ENCODE measurements around the gene PNPLA1.
A peak's percentile ranks its signal among the peaks of the same experiment; 100 is the strongest.
"Not testable (repeated sequence)": the region's sequence is repeated elsewhere in the genome, so short reads cannot be mapped to it uniquely, and the experiment has no call there.

Gene PNPLA1

GRCh38 chr6:36336208-36336710 lies 66.4 kb downstream of the PNPLA1 start:
- H3K9ac ChIP-seq (ENCODE audit: low read length in 2 of 2) = no peak overlapping the region
- no peaks in the 10 kb centered on the region for H3K36me3 ChIP-seq (ENCODE audit: control insufficient read depth in 2 of 2, insufficient read depth in 2 of 2, low read length in 2 of 2)
- no peak overlapping the region for H3K4me3 ChIP-seq (ENCODE audit: low read length in 2 of 2)
- no peak overlapping the region for H3K27ac ChIP-seq (ENCODE audit: low read length)
- peaks cover 6% of the 10 kb centered on the region for H3K4me1 ChIP-seq (ENCODE audit: control insufficient read depth, insufficient read depth, low read length)
- H3K27me3 ChIP-seq (ENCODE audit: control insufficient read depth in 1 of 2, insufficient read depth in 2 of 2, low read length in 2 of 2) = peaks cover 7 to 19% of the 10 kb centered on the region in 2 donors
- no peaks in the 10 kb centered on the region for H3K9me3 ChIP-seq (ENCODE audit: control insufficient read depth in 2 of 2, low read length in 2 of 2)

GRCh38 chr6:36336779-36337241 lies 67.0 kb downstream of the PNPLA1 start, which contains the start of gene BNIP5:
Gene BNIP5, minus strand, starts transcription at chr6:36336888. Its CDS starts 6,198 bp downstream, at chr6:36330690.
- Histone ChIP-seq H3K27me3 (ENCODE audit: control insufficient read depth in 1 of 2, insufficient read depth in 2 of 2, low read length in 2 of 2) (peaks cover 7 to 20% of the 10 kb centered on the region in 2 donors), H3K9me3 (ENCODE audit: control insufficient read depth in 2 of 2, low read length in 2 of 2) (no peaks in the 10 kb centered on the region), H3K4me1 (ENCODE audit: control insufficient read depth, insufficient read depth, low read length) (peaks cover 6% of the 10 kb centered on the region), H3K4me3 (ENCODE audit: low read length in 2 of 2) (no peak within 1 kb of the TSS), H3K36me3 (ENCODE audit: control insufficient read depth in 2 of 2, insufficient read depth in 2 of 2, low read length in 2 of 2) (no peaks in the 10 kb centered on the region), H3K27ac (ENCODE audit: low read length) (no peak within 1 kb of the TSS), H3K9ac (ENCODE audit: low read length in 2 of 2) (no peak within 1 kb of the TSS)

- Histone ChIP-seq H3K27me3 (ENCODE audit: control insufficient read depth in 1 of 2, insufficient read depth in 2 of 2, low read length in 2 of 2) (peaks cover 7 to 18% of the 10 kb centered on the region in 2 donors), H3K4me1 (ENCODE audit: control insufficient read depth, insufficient read depth, low read length) (peaks cover 6% of the 10 kb centered on the region), H3K4me3 (ENCODE audit: low read length in 2 of 2) (no peak overlapping the region), H3K9ac (ENCODE audit: low read length in 2 of 2) (no peak overlapping the region), H3K27ac (ENCODE audit: low read length) (no peak overlapping the region), H3K36me3 (ENCODE audit: control insufficient read depth in 2 of 2, insufficient read depth in 2 of 2, low read length in 2 of 2) (no peaks in the 10 kb centered on the region), H3K9me3 (ENCODE audit: control insufficient read depth in 2 of 2, low read length in 2 of 2) (no peaks in the 10 kb centered on the region)
These were observed 68.0 kb downstream of the PNPLA1 start for GRCh38 chr6:36337814-36338213.

GRCh38 chr6:36338223-36338622 lies 68.4 kb downstream of the PNPLA1 start:
- not testable (repeated sequence) for H3K4me1 ChIP-seq (ENCODE audit: control insufficient read depth, insufficient read depth, low read length)
- peaks cover 7 to 18% of the 10 kb centered on the region in 2 donors for H3K27me3 ChIP-seq (ENCODE audit: control insufficient read depth in 1 of 2, insufficient read depth in 2 of 2, low read length in 2 of 2)

GRCh38 chr6:36339146-36339545 lies 69.3 kb downstream of the PNPLA1 start:
- Histone ChIP-seq H3K36me3 (ENCODE audit: control insufficient read depth in 2 of 2, insufficient read depth in 2 of 2, low read length in 2 of 2) (no peaks in the 10 kb centered on the region), H3K27me3 (ENCODE audit: control insufficient read depth in 1 of 2, insufficient read depth in 2 of 2, low read length in 2 of 2) (peaks cover 7 to 15% of the 10 kb centered on the region in 2 donors), H3K9ac (ENCODE audit: low read length in 2 of 2) (no peak overlapping the region), H3K4me1 (ENCODE audit: control insufficient read depth, insufficient read depth, low read length) (peaks cover 4% of the 10 kb centered on the region), H3K9me3 (ENCODE audit: control insufficient read depth in 2 of 2, low read length in 2 of 2) (no peaks in the 10 kb centered on the region), H3K27ac (ENCODE audit: low read length) (no peak overlapping the region), H3K4me3 (ENCODE audit: low read length in 2 of 2) (no peak overlapping the region)

More at GRCh38 chr6:36338223-36338622, 68.4 kb downstream of the PNPLA1 start:
- H3K27ac ChIP-seq (ENCODE audit: low read length); H3K9me3 ChIP-seq (ENCODE audit: control insufficient read depth in 2 of 2, low read length in 2 of 2); H3K4me3 ChIP-seq (ENCODE audit: low read length in 2 of 2); H3K36me3 ChIP-seq (ENCODE audit: control insufficient read depth in 2 of 2, insufficient read depth in 2 of 2, low read length in 2 of 2); H3K9ac ChIP-seq (ENCODE audit: low read length in 2 of 2): not testable (repeated sequence)

GRCh38 chr6:36340306-36340617 lies 70.4 kb downstream of the PNPLA1 start:
- H3K4me3 ChIP-seq (ENCODE audit: low read length in 2 of 2) = no peak overlapping the region
- H3K9ac ChIP-seq (ENCODE audit: low read length in 2 of 2) = no peak overlapping the region
- peaks cover 4% of the 10 kb centered on the region for H3K4me1 ChIP-seq (ENCODE audit: control insufficient read depth, insufficient read depth, low read length)
- H3K36me3 ChIP-seq (ENCODE audit: control insufficient read depth in 2 of 2, insufficient read depth in 2 of 2, low read length in 2 of 2) = no peaks in the 10 kb centered on the region
- H3K27ac ChIP-seq (ENCODE audit: low read length) = no peak overlapping the region
- H3K9me3 ChIP-seq (ENCODE audit: control insufficient read depth in 2 of 2, low read length in 2 of 2) = no peaks in the 10 kb centered on the region
- peaks cover 7 to 12% of the 10 kb centered on the region in 2 donors for H3K27me3 ChIP-seq (ENCODE audit: control insufficient read depth in 1 of 2, insufficient read depth in 2 of 2, low read length in 2 of 2)

GRCh38 chr6:36340618-36341454 lies 71.0 kb downstream of the PNPLA1 start:
- Histone ChIP-seq H3K27ac (ENCODE audit: low read length) (no peak overlapping the region), H3K9me3 (ENCODE audit: control insufficient read depth in 2 of 2, low read length in 2 of 2) (no peaks in the 10 kb centered on the region), H3K4me1 (ENCODE audit: control insufficient read depth, insufficient read depth, low read length) (peaks cover 9% of the 10 kb centered on the region), H3K27me3 (ENCODE audit: control insufficient read depth in 1 of 2, insufficient read depth in 2 of 2, low read length in 2 of 2) (peaks cover 4 to 8% of the 10 kb centered on the region in 2 donors), H3K9ac (ENCODE audit: low read length in 2 of 2) (peak overlapping the region in 1 of 2 donors; percentile 62), H3K4me3 (ENCODE audit: low read length in 2 of 2) (peak overlapping the region; percentile 13 to 66), H3K36me3 (ENCODE audit: control insufficient read depth in 2 of 2, insufficient read depth in 2 of 2, low read length in 2 of 2) (no peaks in the 10 kb centered on the region)

- H3K9ac ChIP-seq (ENCODE audit: low read length in 2 of 2) = no peak overlapping the region
- H3K36me3 ChIP-seq (ENCODE audit: control insufficient read depth in 2 of 2, insufficient read depth in 2 of 2, low read length in 2 of 2) = no peaks in the 10 kb centered on the region
- H3K4me1 ChIP-seq (ENCODE audit: control insufficient read depth, insufficient read depth, low read length) = peaks cover 9% of the 10 kb centered on the region
- H3K27ac ChIP-seq (ENCODE audit: low read length) = no peak overlapping the region
- H3K9me3 ChIP-seq (ENCODE audit: control insufficient read depth in 2 of 2, low read length in 2 of 2) = no peaks in the 10 kb centered on the region
- H3K4me3 ChIP-seq (ENCODE audit: low read length in 2 of 2) = no peak overlapping the region
- H3K27me3 ChIP-seq (ENCODE audit: control insufficient read depth in 1 of 2, insufficient read depth in 2 of 2, low read length in 2 of 2) = peaks cover 0 to 4% of the 10 kb centered on the region in 2 donors
These were observed 73.3 kb downstream of the PNPLA1 start for GRCh38 chr6:36343109-36343680.

GRCh38 chr6:36345681-36346466 lies 76.0 kb downstream of the PNPLA1 start:
- Histone ChIP-seq H3K4me1 (ENCODE audit: control insufficient read depth, insufficient read depth, low read length) (peaks cover 5% of the 10 kb centered on the region), H3K27me3 (ENCODE audit: control insufficient read depth in 1 of 2, insufficient read depth in 2 of 2, low read length in 2 of 2) (peaks cover 0 to 2% of the 10 kb centered on the region in 2 donors), H3K36me3 (ENCODE audit: control insufficient read depth in 2 of 2, insufficient read depth in 2 of 2, low read length in 2 of 2) (no peaks in the 10 kb centered on the region), H3K9me3 (ENCODE audit: control insufficient read depth in 2 of 2, low read length in 2 of 2) (no peaks in the 10 kb centered on the region), H3K27ac (ENCODE audit: low read length) (no peak overlapping the region), H3K4me3 (ENCODE audit: low read length in 2 of 2) (no peak overlapping the region), H3K9ac (ENCODE audit: low read length in 2 of 2) (no peak overlapping the region)

- no peak overlapping the region for H3K9ac ChIP-seq (ENCODE audit: low read length in 2 of 2)
- H3K27me3 ChIP-seq (ENCODE audit: control insufficient read depth in 1 of 2, insufficient read depth in 2 of 2, low read length in 2 of 2) = peaks cover 0 to 2% of the 10 kb centered on the region in 2 donors
- peaks cover 5% of the 10 kb centered on the region for H3K4me1 ChIP-seq (ENCODE audit: control insufficient read depth, insufficient read depth, low read length)
- no peak overlapping the region for H3K27ac ChIP-seq (ENCODE audit: low read length)
- no peaks in the 10 kb centered on the region for H3K36me3 ChIP-seq (ENCODE audit: control insufficient read depth in 2 of 2, insufficient read depth in 2 of 2, low read length in 2 of 2)
- H3K9me3 ChIP-seq (ENCODE audit: control insufficient read depth in 2 of 2, low read length in 2 of 2) = no peaks in the 10 kb centered on the region
- no peak overlapping the region for H3K4me3 ChIP-seq (ENCODE audit: low read length in 2 of 2)
These were observed 76.8 kb downstream of the PNPLA1 start for GRCh38 chr6:36346486-36347273.

All from stomach smooth muscle (tissue), 2 donors.